Activated CD4-positive, alpha-beta T cell treated with anti-CD3 and anti-CD28 coated beads for 36 hours (primary cell): Measurements from ENCODE around the gene ADAMTS6. TPM values are rescaled to one million over a fixed set of nuclear protein-coding genes. Genes with fewer than 3 reads are reported as not detected.
"Not testable (repeated sequence)": the region's sequence is repeated elsewhere in the genome, so short reads cannot be mapped to it uniquely, and the experiment has no call there.

Experiments used
- ATAC-seq: fragments of 200-7000 bp; cut with Tn5 transposase; one replicate; pipeline ENCODE4 v1.10.0; 2021; ENCODE audit warnings: mild to moderate bottlenecking, moderate library complexity
- CTCF ChIA-PET: fragments of 350-600 bp; sonication (Branson Sonifier 250); formaldehyde crosslinking; loops from one replicate; lab custom pipeline; 2021; ENCODE audit warnings: antibody characterized with exemption; lab: Charles Lee
- POLR2A ChIA-PET: fragments of 350-600 bp; sonication (Branson Sonifier 250); formaldehyde crosslinking; loops from one replicate; lab custom pipeline; 2021; ENCODE audit warnings: antibody characterized with exemption, inconsistent platforms; lab: Charles Lee
- DNase-seq: peaks from one replicate; pipeline ENCODE4 v3.0.0-alpha.2; 2020
- H3K27ac Mint-ChIP-seq: one replicate; pipeline ENCODE4 v1.8.0; 2021; ENCODE audit warnings: mixed read lengths
- H3K27me3 Mint-ChIP-seq: one replicate; pipeline ENCODE4 v1.8.0; 2021; ENCODE audit warnings: mixed read lengths
- H3K36me3 Mint-ChIP-seq: one replicate; pipeline ENCODE4 v1.8.0; 2021; ENCODE audit warnings: low read depth, mixed read lengths
- H3K4me1 Mint-ChIP-seq: one replicate; pipeline ENCODE4 v1.8.0; 2021; ENCODE audit warnings: mixed read lengths
- H3K4me3 Mint-ChIP-seq: one replicate; pipeline ENCODE4 v1.8.0; 2021; ENCODE audit warnings: mild to moderate bottlenecking, moderate library complexity, mixed read lengths
- H3K9me3 Mint-ChIP-seq: one replicate; pipeline ENCODE4 v1.8.0; 2021; ENCODE audit warnings: low read depth, mixed read lengths
- intact Hi-C, 2 experiments: fragments of 100-400 bp; cut with DNase I in 1 of 2; cut with micrococcal nuclease in 1 of 2; formaldehyde crosslinking; loops; one replicate each; pipeline versions ENCODE4 v1.14.2 to v1.15.1; 2022 to 2024; cut with DNase I, micrococcal nuclease
- total RNA-seq, 2 experiments: library from RNA; stranded (reverse); gene quantifications; one replicate each; pipeline ENCODE4 v1.2.3, GENCODE V29; 2021

Gene ADAMTS6
- total RNA-seq, 2 experiments from 2014 or later, result 0.96 to 1.3 TPM

DNA sequence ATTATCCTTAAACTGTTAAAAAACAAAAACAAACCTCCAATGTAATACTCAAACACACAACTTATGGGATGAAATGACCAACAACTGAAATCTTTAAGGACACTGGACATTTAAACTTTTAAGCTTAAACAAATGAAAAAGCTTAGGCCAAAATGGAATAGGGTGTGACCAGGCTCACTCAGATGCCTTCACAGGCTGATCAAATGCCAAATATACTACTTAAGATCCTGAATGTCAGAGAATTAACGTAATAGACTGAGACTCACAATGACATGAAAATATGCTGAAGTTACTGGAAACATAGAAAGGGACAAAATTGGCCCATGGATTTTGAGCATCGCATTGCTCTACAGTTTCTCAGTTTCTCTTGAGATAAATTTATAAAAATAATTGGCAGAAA lies 286.8 kb downstream of the ADAMTS6 start:
- Mint-ChIP-seq H3K4me1 (peaks cover 11% of the 10 kb centered on the region), H3K27me3 (peaks cover 10% of the 10 kb centered on the region), H3K36me3 (no peaks in the 10 kb centered on the region), H3K9me3 (no peaks in the 10 kb centered on the region), H3K4me3 (no peak overlapping the region), H3K27ac (no peak overlapping the region)
- intact Hi-C loops, result loop anchor here in 1 of 2 experiments (5.0 kb wide), 1 partner anchor 158 kb away; no protein-coding TSS in a partner anchor
- ATAC-seq, result no peak
- CTCF ChIA-PET, result interaction anchor here (0.6 kb wide), 1 partner anchor 13 kb away, joined by 4 read pairs; no protein-coding TSS in a partner anchor
- no peak for DNase-seq
- POLR2A ChIA-PET, result no interaction called here

DNA sequence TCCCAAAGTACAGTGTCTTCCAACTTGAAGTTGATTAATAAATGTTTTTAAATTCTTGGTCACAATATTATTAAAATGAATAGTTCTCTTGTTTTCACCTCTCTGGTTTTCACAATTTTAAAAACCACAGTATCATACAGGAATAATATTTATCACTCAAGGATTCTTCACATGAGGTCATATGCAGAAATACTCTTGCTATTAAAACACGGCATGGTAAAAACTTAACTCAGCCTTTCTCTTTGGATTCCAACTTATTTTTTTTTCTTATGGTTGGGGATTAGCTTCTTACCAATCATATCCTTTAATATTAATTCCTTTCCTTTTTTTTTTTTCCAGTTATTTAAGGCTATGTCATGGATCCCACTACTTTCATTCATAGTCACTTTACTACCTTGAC lies 289.4 kb downstream of the ADAMTS6 start:
- peaks cover 2% of the 10 kb centered on the region for H3K36me3 Mint-ChIP-seq
- H3K27ac Mint-ChIP-seq, result no peak overlapping the region
- H3K4me3 Mint-ChIP-seq, result no peak overlapping the region
- DNase-seq (no peak), ATAC-seq (no peak)
- intact Hi-C loops, result loop anchor here in 1 of 2 experiments (5.0 kb wide), 1 partner anchor 155 kb away; no protein-coding TSS in a partner anchor
- peaks cover 21% of the 10 kb centered on the region for H3K4me1 Mint-ChIP-seq
- ChIA-PET CTCF (no interaction called here), POLR2A (no interaction called here)
- no peaks in the 10 kb centered on the region for H3K9me3 Mint-ChIP-seq
- peaks cover 10% of the 10 kb centered on the region for H3K27me3 Mint-ChIP-seq

DNA sequence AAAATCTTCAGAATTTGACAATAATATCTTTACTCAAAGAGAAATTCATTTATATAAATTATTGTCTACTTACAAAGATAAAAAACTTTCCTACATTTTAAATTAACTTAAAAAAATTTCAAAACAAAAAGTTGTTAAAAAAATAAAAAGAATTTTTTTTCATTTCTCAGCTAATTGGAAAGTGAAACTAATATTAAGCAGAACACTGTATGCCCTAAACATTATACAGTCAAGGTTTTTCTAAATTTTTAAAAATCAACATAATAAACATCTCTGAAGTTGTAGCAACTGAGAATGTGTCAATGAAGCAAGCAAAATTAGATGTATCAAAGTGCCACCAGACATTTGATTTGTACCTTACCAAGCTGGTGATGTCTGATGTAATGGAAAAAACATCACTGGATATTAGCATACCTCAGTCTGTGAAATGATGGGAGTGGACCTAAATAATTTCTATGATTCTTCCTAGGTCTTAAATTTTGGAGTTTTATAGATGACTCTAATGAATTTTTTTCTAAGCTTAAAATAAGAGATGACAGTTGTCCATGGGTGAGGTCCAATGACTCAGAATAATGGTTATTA lies 290.1 kb downstream of the ADAMTS6 start:
- Mint-ChIP-seq H3K9me3 (no peaks in the 10 kb centered on the region), H3K36me3 (peaks cover 2% of the 10 kb centered on the region), H3K4me3 (no peak overlapping the region), H3K4me1 (peaks cover 21% of the 10 kb centered on the region), H3K27me3 (peaks cover 10% of the 10 kb centered on the region), H3K27ac (no peak overlapping the region)
- POLR2A ChIA-PET, result no interaction called here
- CTCF ChIA-PET, result interaction anchor here (0.6 kb wide), 1 partner anchor 22 kb away, joined by 4 read pairs; no protein-coding TSS in a partner anchor
- intact Hi-C loops, result loop anchor here in 1 of 2 experiments (5.0 kb wide), 1 partner anchor 154 kb away; no protein-coding TSS in a partner anchor
- DNase-seq (no peak), ATAC-seq (no peak)

DNA sequence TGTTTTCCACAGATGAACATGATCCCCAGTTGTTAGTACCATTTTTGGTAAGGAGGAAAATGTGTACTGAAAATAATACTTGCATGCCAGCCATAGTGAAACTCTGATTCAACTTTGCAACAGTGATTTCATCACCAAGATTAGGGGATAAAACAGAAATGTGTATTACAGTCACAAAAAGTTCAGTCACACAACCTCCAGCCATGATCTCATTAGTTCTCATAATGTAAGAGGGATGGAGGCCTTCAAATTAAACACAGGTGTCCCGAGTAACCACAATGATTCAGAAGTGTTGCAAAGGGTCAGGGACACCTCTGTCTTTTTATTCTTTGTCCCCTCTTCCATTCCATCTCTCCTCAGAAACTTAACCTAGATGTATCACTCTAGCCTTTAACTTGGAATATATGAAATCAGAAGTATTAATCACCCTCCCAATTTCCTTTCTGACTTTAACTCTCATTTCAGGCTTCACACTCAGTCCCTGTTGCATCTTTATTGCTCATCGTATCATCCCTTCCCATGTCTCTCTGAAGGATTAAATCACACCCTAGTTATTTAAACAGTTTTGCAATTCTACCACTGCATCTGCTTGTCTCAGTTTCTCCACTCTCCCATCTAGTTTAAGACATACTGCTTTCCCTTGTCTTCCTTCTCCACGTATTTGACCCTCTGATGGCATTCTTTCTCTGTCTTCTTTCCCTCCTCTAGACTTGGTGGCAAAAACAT lies 291.2 kb downstream of the ADAMTS6 start:
- CTCF ChIA-PET, result interaction anchor here (1.0 kb wide), 1 partner anchor 17 kb away, joined by 3 read pairs; no protein-coding TSS in a partner anchor
- no peaks in the 10 kb centered on the region for H3K9me3 Mint-ChIP-seq
- H3K36me3 Mint-ChIP-seq, result peaks cover 2% of the 10 kb centered on the region
- ATAC-seq (peak; percentile 92), DNase-seq (peak; percentile 28)
- peak overlapping the region; percentile 52 for H3K27ac Mint-ChIP-seq
- POLR2A ChIA-PET, result no interaction called here
- intact Hi-C loops, result loop anchor here (1.0 to 5.0 kb wide), 5 partner anchors 18 to 293 kb away; no protein-coding TSS in a partner anchor
- no peak overlapping the region for H3K4me3 Mint-ChIP-seq
- H3K4me1 Mint-ChIP-seq, result peaks cover 21% of the 10 kb centered on the region
- peaks cover 8% of the 10 kb centered on the region for H3K27me3 Mint-ChIP-seq

DNA sequence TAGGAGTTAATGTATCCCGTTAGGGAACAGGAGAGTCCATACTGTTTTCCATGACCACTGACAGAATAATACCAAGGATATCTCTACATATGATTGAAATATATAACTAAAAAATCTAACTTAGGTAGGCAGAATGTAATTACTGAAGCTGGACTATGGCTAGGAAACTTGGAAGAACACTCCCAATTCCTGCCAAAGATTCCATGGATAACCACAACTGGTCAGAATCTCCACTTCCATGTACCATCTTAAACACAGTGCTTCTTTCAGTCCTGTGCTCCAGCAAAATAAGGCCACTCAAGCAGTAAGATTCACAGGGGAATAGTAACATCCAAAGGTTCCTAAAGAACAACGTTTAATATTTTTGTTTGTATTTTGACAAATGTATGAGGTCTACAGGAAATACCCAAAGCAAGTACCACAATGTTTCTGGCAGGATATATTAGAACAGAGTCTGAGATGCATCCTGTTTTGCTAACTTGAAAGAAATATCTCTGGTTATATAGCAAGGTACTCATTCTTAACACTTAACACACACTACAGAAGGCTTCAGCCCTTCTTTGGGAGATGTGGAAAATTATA lies 295.0 kb downstream of the ADAMTS6 start:
- ATAC-seq (no peak), DNase-seq (no peak)
- Mint-ChIP-seq H3K4me1 (peaks cover 21% of the 10 kb centered on the region), H3K9me3 (no peaks in the 10 kb centered on the region), H3K4me3 (no peak overlapping the region), H3K27ac (no peak overlapping the region), H3K27me3 (peaks cover 9% of the 10 kb centered on the region), H3K36me3 (peaks cover 2% of the 10 kb centered on the region)
- CTCF ChIA-PET, result no interaction called here
- POLR2A ChIA-PET, result no interaction called here
- intact Hi-C loops, result no loop called here

DNA sequence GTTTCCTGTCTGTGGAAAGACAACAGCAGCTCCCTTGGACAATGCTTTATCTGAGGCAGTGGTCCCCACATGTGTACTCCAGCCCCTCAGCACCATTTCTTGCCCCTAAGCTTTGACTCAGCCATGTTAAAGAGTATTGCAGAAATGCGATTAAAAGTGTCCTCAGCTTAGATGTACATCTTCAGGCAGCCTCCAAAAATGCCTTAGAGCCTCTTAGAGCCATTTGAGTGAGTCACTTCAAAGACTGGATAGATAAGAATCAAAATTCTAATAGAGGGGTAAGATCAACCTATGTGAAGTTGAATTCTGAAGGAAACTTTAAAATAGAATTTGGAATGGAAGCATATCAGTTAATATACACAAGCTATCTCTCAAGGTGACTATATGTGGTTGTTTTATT lies 296.3 kb downstream of the ADAMTS6 start:
- Mint-ChIP-seq H3K27me3 (peaks cover 9% of the 10 kb centered on the region), H3K4me1 (peaks cover 14% of the 10 kb centered on the region), H3K4me3 (no peak overlapping the region), H3K9me3 (no peaks in the 10 kb centered on the region), H3K27ac (no peak overlapping the region), H3K36me3 (peaks cover 2% of the 10 kb centered on the region)
- intact Hi-C loops, result no loop called here
- ChIA-PET CTCF (no interaction called here), POLR2A (no interaction called here)
- ATAC-seq (no peak), DNase-seq (no peak)

DNA sequence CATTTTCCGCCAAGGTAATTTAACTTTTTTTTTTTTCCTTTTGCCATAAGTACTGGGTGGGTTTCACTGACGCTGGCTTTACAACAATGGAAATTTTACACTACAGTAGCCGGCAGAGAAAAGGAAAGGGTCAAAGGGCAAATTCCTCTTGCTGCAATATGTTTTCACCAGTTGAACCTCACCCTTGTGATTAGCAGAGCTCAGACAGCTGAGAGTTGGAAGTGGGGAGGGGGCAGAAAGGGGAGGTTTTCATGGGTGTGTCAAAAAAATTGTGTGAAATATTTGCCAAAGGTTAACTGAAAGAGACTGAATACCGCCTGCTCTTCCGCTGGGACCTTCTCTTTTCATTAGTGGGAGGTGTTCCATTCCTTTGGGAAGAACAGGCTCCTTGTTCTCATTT lies 296.9 kb downstream of the ADAMTS6 start:
- POLR2A ChIA-PET, result no interaction called here
- CTCF ChIA-PET, result no interaction called here
- H3K36me3 Mint-ChIP-seq, result peaks cover 2% of the 10 kb centered on the region
- intact Hi-C loops, result no loop called here
- H3K27me3 Mint-ChIP-seq, result peaks cover 12% of the 10 kb centered on the region
- H3K9me3 Mint-ChIP-seq, result no peaks in the 10 kb centered on the region
- no peak overlapping the region for H3K4me3 Mint-ChIP-seq
- H3K4me1 Mint-ChIP-seq, result peaks cover 9% of the 10 kb centered on the region
- DNase-seq (no peak), ATAC-seq (no peak)
- no peak overlapping the region for H3K27ac Mint-ChIP-seq

DNA sequence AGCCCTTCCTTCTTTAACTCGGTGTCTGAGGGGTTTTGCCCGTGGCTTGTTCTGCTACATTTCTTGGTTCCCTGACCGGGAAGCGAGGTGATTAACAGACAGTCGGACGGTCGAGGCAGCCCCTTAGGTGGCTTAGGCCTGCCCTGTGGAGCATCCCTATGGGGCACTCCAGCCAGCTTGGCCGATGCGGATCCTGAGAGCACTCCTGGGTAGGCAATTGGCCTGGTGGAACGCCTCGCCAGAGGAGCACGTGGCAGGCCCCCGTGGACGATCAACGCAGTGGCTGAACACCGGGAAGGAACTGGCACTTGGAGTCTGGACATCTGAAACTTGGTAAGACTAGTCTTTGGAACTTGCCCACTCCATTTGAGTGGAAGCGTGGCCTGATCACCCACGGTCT lies 307.5 kb downstream of the ADAMTS6 start:
- H3K36me3 Mint-ChIP-seq, DNase-seq, H3K27ac Mint-ChIP-seq, ATAC-seq, H3K9me3 Mint-ChIP-seq, CTCF ChIA-PET, POLR2A ChIA-PET, H3K4me3 Mint-ChIP-seq: not testable (repeated sequence)
- peaks cover 10% of the 10 kb centered on the region for H3K4me1 Mint-ChIP-seq
- H3K27me3 Mint-ChIP-seq, result peaks cover 21% of the 10 kb centered on the region
- intact Hi-C loops, result loop anchor here in 1 of 2 experiments (5.0 kb wide), 1 partner anchor 72 kb away; no protein-coding TSS in a partner anchor

DNA sequence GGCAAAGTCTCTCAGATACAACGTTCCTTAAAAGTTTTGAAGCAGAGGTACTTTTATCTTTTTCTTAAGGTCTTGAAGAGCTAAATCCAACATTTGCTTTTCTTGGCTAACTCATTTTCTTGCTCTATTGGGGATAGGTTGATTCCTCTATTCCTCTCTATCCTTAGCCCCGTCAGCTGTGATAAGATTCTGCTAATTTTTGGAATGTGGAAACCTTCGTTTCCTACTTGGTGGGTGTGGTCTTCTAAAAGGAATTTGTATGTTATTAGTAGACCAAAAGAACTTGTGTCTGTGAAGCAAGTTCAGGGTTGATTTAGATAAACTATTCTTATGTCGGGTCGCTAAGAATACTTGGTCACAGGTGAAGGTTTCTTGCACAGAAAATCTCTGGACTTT lies 308.6 kb downstream of the ADAMTS6 start:
- Mint-ChIP-seq H3K4me3 (no peak overlapping the region), H3K9me3 (no peaks in the 10 kb centered on the region), H3K36me3 (no peaks in the 10 kb centered on the region), H3K27me3 (peaks cover 21% of the 10 kb centered on the region), H3K27ac (no peak overlapping the region), H3K4me1 (peaks cover 10% of the 10 kb centered on the region)
- DNase-seq (no peak), ATAC-seq (no peak)
- ChIA-PET CTCF (interaction anchor here (0.8 kb wide), 1 partner anchor 17 kb away, joined by 3 read pairs; no protein-coding TSS in a partner anchor), POLR2A (no interaction called here)
- intact Hi-C loops, result loop anchor here in 1 of 2 experiments (5.0 kb wide), 1 partner anchor 71 kb away; no protein-coding TSS in a partner anchor

DNA sequence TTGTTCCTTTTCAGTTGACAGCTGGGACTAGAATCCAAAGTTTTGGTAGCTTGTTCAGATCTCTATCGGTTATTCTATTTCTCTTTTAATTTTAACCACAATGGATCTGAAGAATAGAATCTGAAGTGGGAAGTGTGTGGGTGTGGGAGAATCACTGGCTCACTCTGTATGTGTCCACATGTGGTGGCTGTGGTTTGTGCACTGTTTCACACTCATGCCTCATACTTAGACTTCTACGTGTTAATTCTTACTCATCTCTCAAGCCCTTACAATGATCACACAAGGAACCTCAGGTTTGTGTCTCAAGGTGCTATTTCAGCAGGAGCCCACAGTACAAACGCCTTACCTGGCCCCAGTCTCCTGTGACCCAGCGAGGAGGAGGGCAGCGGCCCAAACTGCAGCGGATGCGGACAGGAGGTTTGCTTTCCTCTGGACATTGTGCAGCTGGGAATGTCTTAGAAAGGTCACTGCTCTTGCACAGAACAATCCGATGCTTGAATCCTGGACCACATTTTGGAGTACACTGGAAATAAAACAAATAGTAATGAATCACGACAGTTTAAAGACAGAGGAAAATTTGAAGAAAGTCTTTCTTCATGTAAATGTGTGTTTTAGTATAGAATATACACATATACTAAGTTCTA lies 309.1 kb downstream of the ADAMTS6 start:
- H3K4me3 Mint-ChIP-seq, result no peak overlapping the region
- H3K27me3 Mint-ChIP-seq, result peaks cover 21% of the 10 kb centered on the region
- POLR2A ChIA-PET, result interaction anchor here (0.7 kb wide), 1 partner anchor 113 kb away, joined by 7 read pairs; no protein-coding TSS in a partner anchor
- no peaks in the 10 kb centered on the region for H3K9me3 Mint-ChIP-seq
- intact Hi-C loops, result loop anchor here (1.0 to 5.0 kb wide), 2 partner anchors 18 to 70 kb away; no protein-coding TSS in a partner anchor
- DNase-seq (peak; percentile 85), ATAC-seq (peak; percentile 100)
- H3K27ac Mint-ChIP-seq, result no peak overlapping the region
- peaks cover 10% of the 10 kb centered on the region for H3K4me1 Mint-ChIP-seq
- CTCF ChIA-PET, result interaction anchor here (0.7 to 0.9 kb wide), 3 partner anchors 16 to 83 kb away, joined by 3 read pairs; no protein-coding TSS in a partner anchor
- no peaks in the 10 kb centered on the region for H3K36me3 Mint-ChIP-seq

DNA sequence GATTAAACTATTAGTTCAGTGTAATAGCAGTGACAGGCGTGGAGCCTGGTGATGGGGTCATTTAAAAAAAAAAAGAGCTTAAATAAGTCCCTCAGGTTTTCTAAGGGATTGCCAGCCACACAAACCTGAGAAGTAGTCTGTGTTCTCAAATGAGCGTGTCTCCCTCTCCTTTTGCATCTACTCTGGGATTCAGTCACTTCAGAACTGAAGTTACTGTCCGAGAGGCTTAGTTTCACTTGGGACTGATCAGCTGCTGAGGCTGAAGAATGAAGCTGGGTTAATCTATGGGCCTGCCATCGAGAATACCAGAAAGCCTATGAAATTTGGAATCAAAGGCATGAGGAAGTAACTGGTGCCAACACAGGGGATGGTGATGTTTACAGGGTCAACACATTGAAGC lies 310.1 kb downstream of the ADAMTS6 start:
- Mint-ChIP-seq H3K36me3 (no peaks in the 10 kb centered on the region), H3K27ac (no peak overlapping the region), H3K9me3 (no peaks in the 10 kb centered on the region), H3K27me3 (peaks cover 19% of the 10 kb centered on the region), H3K4me1 (peaks cover 10% of the 10 kb centered on the region), H3K4me3 (no peak overlapping the region)
- ChIA-PET CTCF (interaction anchor here (0.9 kb wide), 1 partner anchor 17 kb away, joined by 3 read pairs; no protein-coding TSS in a partner anchor), POLR2A (no interaction called here)
- intact Hi-C loops, result loop anchor here (1.0 to 5.0 kb wide), 2 partner anchors 19 to 69 kb away; no protein-coding TSS in a partner anchor
- ATAC-seq, result no peak
- DNase-seq, result no peak
